ENCODE measurements around the gene TEC.

TEC gene

DNA sequence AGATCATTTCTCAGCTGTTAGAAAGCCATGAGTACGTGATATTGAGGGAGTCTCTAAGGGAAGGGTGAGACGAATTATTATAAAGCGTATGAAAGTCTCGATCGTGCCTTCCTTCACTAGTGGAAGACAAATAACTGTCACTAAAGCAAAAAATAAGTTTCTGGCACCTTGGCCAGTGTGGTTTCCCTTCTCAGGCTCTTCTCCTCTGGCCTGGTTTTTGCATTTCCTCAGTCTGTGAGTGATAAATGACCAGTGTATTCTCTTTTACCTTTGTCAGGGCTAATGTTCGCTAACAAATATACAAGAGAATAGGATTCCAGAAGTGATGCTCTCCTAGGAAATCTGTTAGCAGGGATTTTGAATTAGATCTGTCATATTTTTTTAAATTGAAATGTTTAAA lies 155.2 kb downstream of the TEC start:
- DNase-seq, result no peak

- DNase-seq, result no peak
Observed at GRCh38 chr4:48112017-48112667, 157.5 kb downstream of the TEC start.

DNA sequence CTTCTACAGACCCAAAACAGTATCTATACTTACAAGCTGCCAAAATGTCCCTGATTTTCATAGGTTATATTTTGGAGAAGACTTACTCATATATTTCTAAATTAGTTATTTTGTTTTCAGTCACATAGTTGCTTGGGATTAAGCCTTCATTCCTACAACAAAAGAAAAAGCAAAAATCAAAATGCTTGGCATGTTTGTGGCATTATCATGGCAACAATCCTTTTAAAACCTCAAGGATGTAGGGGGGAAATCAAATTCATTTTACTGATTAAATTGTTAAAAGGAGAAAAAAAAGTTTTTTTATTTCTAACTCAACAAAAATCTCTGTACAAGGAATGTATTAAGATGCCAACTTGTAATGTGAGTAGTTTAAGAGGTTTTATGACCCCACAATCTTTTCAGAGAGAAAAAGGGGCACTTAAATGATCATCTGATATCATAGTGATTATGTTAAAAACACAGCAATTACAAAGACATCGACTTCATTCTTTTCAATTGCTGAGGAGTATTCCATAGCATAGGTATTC lies 159.1 kb downstream of the TEC start:
- no peak for DNase-seq

DNA sequence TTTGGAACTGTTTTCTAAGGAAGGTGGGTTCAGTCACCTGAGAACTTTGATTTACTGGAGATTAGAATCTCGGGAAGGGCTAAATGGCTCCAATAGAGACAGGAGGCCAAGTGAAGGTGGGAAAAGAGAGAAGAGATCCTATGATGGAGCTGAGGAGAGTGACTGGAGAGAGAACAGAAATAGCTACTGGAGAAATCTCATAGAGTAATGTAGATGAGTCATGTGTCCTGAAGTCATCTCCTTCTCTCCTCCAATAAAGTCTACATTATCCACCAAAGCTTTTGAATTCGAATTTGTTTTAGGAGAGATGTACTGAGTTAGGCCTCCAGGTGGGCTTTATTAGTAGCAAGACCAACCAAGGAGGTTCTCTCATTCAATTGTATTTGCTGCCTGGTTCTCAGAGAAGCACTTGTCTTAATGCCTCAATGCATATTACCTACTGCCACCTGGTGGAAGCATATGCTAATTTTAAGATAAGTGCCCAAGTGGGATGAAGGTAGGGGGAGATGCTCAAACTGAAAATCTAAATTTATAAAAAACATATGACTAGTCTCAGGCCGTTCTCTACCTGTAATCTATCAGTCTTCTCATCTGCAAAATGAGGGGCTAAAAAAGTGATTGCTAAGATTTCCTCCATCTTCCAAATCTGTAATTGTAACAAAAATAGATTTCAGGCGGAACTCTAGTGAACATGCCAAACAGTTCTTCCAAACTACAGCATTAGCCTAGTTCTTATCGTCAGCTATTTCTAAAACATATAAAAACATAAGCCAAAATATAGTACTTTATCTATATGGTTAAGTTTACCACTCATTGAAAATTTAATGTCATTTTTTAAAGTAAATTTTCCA lies 160.0 kb downstream of the TEC start:
- no peak for DNase-seq

DNA sequence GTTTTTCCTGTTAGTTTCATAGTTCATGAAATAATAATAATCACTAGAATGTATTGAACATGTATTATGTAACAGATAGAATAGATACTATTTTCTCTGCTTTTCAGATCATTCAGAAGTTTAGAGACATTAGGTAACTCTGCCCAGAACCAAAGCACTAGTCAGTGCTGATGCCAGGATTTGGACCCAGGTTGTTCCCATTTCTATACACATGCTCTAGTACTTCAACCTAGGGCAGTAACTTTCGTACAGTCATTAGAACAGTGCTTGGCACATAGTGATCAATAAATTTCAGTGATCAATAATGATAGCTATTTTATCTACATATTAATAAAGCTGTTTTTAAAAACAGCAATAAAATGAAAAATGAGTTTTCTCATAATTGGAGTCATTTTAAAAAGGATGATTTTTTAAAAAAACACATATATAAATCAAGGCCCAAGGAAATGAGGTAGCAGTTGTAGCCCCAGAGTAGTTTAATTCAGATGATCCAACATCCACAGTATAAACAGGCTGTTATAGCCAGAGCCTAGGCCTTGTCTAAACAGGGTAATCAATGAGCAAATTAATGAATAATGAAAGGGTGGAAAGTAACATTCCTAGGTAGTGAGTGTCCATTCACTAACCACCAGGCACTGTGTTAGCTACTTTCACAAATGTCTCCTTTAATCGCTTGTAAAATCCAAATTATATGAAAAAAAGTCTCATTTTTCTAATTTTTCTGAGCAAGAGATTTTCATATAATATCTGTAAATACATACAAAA lies 161.1 kb downstream of the TEC start:
- DNase-seq, result no peak

DNA sequence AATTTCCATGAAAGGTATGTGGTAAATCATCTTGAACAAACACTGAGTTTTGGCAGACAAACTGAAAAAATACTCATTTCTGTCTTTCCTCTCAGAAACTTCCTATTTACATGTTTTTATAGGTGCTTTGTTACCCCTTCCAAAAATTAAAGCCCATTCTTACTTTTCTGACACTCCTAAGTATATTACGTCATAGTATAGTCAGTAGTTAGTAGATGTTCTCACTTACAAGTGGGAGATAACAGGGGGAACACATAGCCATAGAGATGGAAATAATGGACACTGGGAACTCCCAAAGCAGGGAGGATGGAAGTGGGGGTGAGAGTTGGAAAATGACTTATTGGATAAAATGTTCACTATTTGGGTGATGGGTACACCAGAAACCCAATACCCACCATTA lies 164.4 kb downstream of the TEC start:
- no peak for DNase-seq

- DNase-seq, result no peak
Observed at GRCh38 chr4:48103483-48104139, 166.0 kb downstream of the TEC start.

DNA sequence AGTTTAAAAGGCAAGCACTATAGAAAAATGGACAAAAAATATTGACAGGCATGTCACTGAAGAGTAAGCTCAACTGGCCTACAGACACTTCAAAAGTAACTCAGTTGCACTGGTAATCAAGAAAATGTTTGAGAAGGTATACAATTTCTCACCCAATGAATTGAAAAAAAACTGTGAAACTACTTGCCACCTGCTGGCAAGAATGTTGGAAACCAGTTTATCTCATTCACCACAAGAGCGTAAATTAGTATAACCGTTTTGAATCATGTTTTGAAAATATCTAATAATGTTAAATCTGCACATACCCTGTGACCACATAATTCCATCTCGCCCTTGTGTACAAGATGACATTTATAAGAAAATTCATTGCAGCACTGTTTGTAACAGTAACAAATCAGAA lies 167.3 kb downstream of the TEC start:
- no peak for DNase-seq

- no peak for DNase-seq
Observed at GRCh38 chr4:48100256-48100655, 169.4 kb downstream of the TEC start.

- no peak for DNase-seq
Observed at GRCh38 chr4:48095441-48095840, 174.2 kb downstream of the TEC start.

GRCh38 chr4:48093991-48094416 lies 175.6 kb downstream of the TEC start:
- DNase-seq, result no peak

DNA sequence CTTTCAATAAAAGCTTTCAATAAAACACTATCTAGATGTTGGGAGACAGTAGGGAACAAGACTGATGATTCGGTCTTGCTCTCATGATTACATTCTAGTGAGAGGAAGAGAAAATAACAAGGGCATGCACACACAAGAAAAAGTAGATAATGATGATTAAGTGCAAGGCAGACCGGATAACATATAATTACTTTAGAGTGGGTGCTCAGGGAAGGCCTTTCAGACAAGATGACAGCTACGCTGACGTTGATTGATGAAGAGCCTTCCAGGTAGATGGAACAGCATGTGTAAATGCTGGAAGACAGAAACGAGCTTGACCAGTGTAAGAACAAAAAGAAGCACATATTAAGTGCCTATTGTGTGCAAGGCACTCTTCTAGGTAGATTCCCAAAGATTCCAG lies 179.0 kb downstream of the TEC start:
- no peak for DNase-seq

- DNase-seq, result no peak
Observed at GRCh38 chr4:48085821-48086589, 183.6 kb downstream of the TEC start.
